ENCODE data around the gene CCBE1. TPM values are rescaled to one million over a fixed set of nuclear protein-coding genes. Genes with fewer than 3 reads are reported as not detected.

CCBE1 gene
- total and polyA plus RNA-seq, 7 donors = 0.23 to 61.1 (median 38.9) TPM

DNA sequence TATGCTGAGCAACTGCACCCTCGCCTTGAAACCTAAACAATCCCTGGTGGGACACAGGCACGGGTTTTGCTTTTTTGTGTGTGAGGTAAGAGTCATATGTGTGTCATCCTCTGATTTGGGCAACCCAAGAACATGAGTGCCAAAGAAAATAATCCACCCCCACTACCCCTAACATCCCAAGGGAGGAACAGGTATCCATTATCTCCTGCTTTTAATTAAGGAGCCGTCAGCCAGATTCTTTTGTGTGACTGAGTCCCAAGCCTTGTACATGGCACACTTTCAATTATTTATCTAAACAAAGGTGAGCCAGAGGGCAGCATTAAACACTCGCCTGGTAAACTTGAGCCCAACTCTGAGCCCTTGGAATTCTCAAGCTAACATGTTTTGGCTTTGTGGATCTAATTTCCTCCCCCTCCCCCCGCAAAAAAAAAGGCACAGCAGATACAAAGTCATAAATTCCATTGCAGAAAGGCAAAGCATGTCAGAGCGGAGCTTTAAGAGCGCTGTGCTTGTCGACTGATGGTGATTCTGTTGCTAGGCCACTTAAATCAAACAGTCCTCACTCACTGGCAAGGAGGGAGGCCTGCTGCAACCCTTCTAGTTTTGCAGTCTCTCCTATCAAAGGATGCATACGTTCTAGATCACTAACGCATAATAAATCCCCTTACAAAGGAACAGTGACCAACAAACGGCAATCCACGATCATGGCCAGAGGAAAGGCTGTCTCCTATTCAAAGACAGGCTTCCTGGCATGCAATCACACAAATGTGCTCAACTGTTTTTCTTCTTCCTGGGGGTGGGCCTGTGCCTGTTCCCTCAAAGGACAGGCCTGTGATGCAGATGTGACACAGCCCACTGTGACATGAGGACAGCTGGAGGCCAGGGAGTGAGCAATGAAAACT is 194.7 kb downstream of the CCBE1 start:
- Histone ChIP-seq H3K27me3 (no peaks in the 10 kb centered on the region), H3K9me3 (no peaks in the 10 kb centered on the region), H3K4me3 (no peak overlapping the region), H3K27ac (peak overlapping the region; percentile 44 to 84 (median 72)), H3K36me3 (no peaks in the 10 kb centered on the region), H3K4me1 (peaks cover 0 to 65% (median 53%) of the 10 kb centered on the region in 4 donors)
- TF ChIP-seq POLR2A (IDR thresholded peaks at IDR 0.05) (no peak), POLR2AphosphoS5 (IDR thresholded peaks at IDR 0.05) (peak; percentile 23 to 70 (median 70)), EP300 (IDR thresholded peaks at IDR 0.05) (peak in 2 of 4 donors; percentile 30 to 33)
- TF ChIP-seq, protein P1, sequence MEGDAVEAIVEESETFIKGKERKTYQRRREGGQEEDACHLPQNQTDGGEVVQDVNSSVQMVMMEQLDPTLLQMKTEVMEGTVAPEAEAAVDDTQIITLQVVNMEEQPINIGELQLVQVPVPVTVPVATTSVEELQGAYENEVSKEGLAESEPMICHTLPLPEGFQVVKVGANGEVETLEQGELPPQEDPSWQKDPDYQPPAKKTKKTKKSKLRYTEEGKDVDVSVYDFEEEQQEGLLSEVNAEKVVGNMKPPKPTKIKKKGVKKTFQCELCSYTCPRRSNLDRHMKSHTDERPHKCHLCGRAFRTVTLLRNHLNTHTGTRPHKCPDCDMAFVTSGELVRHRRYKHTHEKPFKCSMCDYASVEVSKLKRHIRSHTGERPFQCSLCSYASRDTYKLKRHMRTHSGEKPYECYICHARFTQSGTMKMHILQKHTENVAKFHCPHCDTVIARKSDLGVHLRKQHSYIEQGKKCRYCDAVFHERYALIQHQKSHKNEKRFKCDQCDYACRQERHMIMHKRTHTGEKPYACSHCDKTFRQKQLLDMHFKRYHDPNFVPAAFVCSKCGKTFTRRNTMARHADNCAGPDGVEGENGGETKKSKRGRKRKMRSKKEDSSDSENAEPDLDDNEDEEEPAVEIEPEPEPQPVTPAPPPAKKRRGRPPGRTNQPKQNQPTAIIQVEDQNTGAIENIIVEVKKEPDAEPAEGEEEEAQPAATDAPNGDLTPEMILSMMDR (IDR thresholded peaks at IDR 0.05) = no peak
- intact Hi-C loops (cut with DNase I) = loop anchor here (5.0 kb wide), 1 partner anchor 130 kb away; no protein-coding TSS in a partner anchor
- DNase-seq = peak; percentile 86
- 24 to 42% methylated on average over 12 of the region's 12 CpGs for WGBS, 2 donors

DNA sequence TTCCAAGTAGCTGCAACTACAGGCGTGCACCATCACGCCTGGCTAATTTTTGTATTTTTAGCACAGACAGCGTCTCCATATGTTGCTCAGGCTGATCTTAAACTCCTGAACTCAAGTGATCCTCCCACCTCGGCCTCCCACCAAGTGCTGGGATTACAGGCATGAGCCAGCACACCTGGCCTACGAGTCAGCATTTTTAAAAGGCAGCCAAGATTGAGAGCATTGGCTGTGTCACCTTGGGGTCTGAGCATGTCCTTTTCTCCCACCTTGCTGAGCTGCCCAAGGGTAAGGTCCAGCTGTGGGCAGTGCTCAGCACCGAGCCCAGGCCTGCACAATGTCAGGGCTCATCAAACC is 195.3 kb downstream of the CCBE1 start:
- 64 to 71% methylated on average over 6 of the region's 6 CpGs for WGBS, 2 donors
- Histone ChIP-seq H3K36me3 (no peaks in the 10 kb centered on the region), H3K27me3 (no peaks in the 10 kb centered on the region), H3K4me3 (no peak overlapping the region), H3K9me3 (no peaks in the 10 kb centered on the region), H3K4me1 (peaks cover 0 to 72% (median 58%) of the 10 kb centered on the region in 4 donors), H3K27ac (peak overlapping the region; percentile 44 to 84 (median 72))
- intact Hi-C loops (cut with DNase I) = loop anchor here (5.0 kb wide), 1 partner anchor 130 kb away; no protein-coding TSS in a partner anchor
- TF ChIP-seq POLR2AphosphoS5 (IDR thresholded peaks at IDR 0.05) (no peak), EP300 (IDR thresholded peaks at IDR 0.05) (no peak), POLR2A (IDR thresholded peaks at IDR 0.05) (no peak)
- TF ChIP-seq, protein P1 (IDR thresholded peaks at IDR 0.05) = no peak
- DNase-seq = no peak

DNA sequence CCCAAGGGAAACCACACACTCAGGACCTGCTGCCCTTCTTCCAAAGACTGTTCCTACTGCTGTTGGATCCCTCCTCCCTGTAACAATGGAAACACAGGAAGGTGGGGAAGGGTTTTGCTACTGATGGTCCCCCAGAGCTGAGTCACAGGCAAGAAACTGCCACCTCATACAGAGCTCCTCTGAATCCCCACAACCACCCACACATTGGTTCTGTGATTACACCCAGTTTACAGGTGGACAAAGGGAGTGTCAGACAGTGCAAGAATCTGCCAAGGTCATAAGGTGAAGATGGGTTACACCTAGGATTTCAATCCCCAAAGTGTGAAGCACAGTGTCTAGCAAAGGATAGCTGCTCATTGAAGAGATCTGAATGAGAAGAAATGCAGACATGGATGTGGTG is 196.5 kb downstream of the CCBE1 start:
- intact Hi-C loops (cut with DNase I) = loop anchor here (5.0 kb wide), 1 partner anchor 132 kb away; no protein-coding TSS in a partner anchor

DNA sequence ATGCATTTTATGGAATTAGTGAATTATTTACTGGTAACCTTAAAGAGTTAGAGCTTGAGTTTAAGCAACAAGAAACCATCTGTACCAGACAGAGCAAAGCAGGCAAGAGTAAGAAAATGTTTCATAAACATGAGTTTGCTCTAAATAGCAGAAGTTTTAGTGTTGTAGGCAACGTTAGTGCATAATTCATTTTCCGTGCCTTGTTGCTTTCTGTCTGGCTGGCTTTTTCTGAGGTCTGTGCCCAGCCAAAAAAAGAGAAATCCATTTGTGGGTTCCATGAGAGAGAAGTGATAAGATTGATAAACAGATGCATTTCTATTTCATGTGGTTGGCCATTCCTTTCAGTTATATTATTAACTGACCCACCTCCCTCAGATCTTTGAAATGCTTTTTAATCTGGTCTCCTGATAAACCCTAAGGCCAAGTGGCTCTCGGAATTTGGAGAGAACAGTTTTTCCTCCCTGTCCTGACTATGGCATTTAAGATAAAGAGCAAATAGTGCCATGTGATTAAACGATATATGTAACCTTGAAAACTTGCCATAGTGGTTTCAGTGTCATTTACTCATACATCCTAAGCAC is 198.6 kb downstream of the CCBE1 start:
- intact Hi-C loops (cut with DNase I) = no loop called here
- Histone ChIP-seq H3K4me3 (no peak overlapping the region), H3K36me3 (no peaks in the 10 kb centered on the region), H3K27me3 (no peaks in the 10 kb centered on the region), H3K9me3 (no peaks in the 10 kb centered on the region), H3K27ac (peak overlapping the region in 1 of 4 donors; percentile 20), H3K4me1 (peaks cover 0 to 53% (median 45%) of the 10 kb centered on the region in 4 donors)
- TF ChIP-seq, protein P1 (IDR thresholded peaks at IDR 0.05) = no peak
- TF ChIP-seq EP300 (IDR thresholded peaks at IDR 0.05) (no peak), POLR2AphosphoS5 (IDR thresholded peaks at IDR 0.05) (no peak), POLR2A (IDR thresholded peaks at IDR 0.05) (no peak)
- no peak for DNase-seq
- 65 to 66% methylated on average over 4 of the region's 4 CpGs for WGBS, 2 donors

More for the DNA sequence above, 196.5 kb downstream of the CCBE1 start:
- Histone ChIP-seq H3K27ac (peak overlapping the region in 2 of 4 donors; percentile 82 to 84), H3K36me3 (no peaks in the 10 kb centered on the region), H3K4me3 (no peak overlapping the region), H3K27me3 (no peaks in the 10 kb centered on the region), H3K9me3 (no peaks in the 10 kb centered on the region), H3K4me1 (peaks cover 0 to 75% (median 63%) of the 10 kb centered on the region in 4 donors)
- TF ChIP-seq, protein P1 (IDR thresholded peaks at IDR 0.05) = no peak
- TF ChIP-seq POLR2AphosphoS5 (IDR thresholded peaks at IDR 0.05) = no peak
- TF ChIP-seq POLR2A (IDR thresholded peaks at IDR 0.05) = no peak
- TF ChIP-seq EP300 (IDR thresholded peaks at IDR 0.05) = no peak
- no peak for DNase-seq
